Measurements from ENCODE around the gene STK38. TPM values are rescaled to one million over a fixed set of nuclear protein-coding genes. Genes with fewer than 3 reads are reported as not detected.

STK38 gene
- total RNA-seq, 2 experiments from 2014 or later, result 29.4 to 42.5 TPM

GRCh38 chr6:36547646-36548400 is 544 bp upstream of the STK38 start:
- DNase-seq (ENCODE audit: low spot score), result peak; percentile 47
- H3K4me1 ChIP-seq (ENCODE audit: insufficient read depth, low read length, poor library complexity, severe bottlenecking), result peaks cover 66% of the 10 kb centered on the region
- H3K9me3 ChIP-seq (ENCODE audit: low read length), result no peaks in the 10 kb centered on the region
- peak overlapping the region; percentile 68 for H3K4me2 ChIP-seq (ENCODE audit: low read length)
- H3K27ac ChIP-seq (ENCODE audit: low read depth, low read length, poor library complexity, severe bottlenecking), result peak overlapping the region; percentile 78
- H3K79me2 ChIP-seq (ENCODE audit: insufficient read depth, low read depth, low read length), result peaks cover 44% of the 10 kb centered on the region
- TSS peak; percentile 94 for BruUV-seq (replicated peaks)
- H3K9me2 ChIP-seq (ENCODE audit: insufficient read depth, low read length), result no peaks in the 10 kb centered on the region
- peaks cover 22% of the 10 kb centered on the region for H3K36me3 ChIP-seq (ENCODE audit: insufficient read depth, low read length)
- peaks cover 13% of the 10 kb centered on the region; the same call in 1 of the 2 replicates for H4K20me1 ChIP-seq (ENCODE audit: insufficient read depth, low read length)
- intact Hi-C loops (cut with micrococcal nuclease; ENCODE audit: unreplicated experiment), result loop anchor here (1.0 kb wide), 1 partner anchor 46 kb away; the partner anchor contains the start of gene SRSF3
- ChIA-PET POLR2A (interaction anchor here (0.7 to 2.4 kb wide), 7 partner anchors 8 to 228 kb away, joined by 3 to 9 read pairs (median 3); no protein-coding TSS in a partner anchor), CTCF (ENCODE audit: unreplicated experiment) (interaction anchor here (0.6 kb wide), 2 partner anchors 53 to 878 kb away, joined by 3 to 4 read pairs; no protein-coding TSS in a partner anchor)
- H3K4me3 ChIP-seq (ENCODE audit: low read depth, low read length, poor library complexity, severe bottlenecking), result peak overlapping the region; percentile 84
- TF ChIP-seq CTCF (conservative IDR thresholded peaks at IDR 0.05; ENCODE audit: low read length) (peak; percentile 23; the same call in 1 of the 2 replicates), EZH2phosphoT487 (IDR thresholded peaks at IDR 0.05; ENCODE audit: borderline replicate concordance, low read depth, low read length) (no peak)
- H2AFZ ChIP-seq (ENCODE audit: low read length), result peak overlapping the region; percentile 61

- CTCF ChIA-PET (ENCODE audit: unreplicated experiment), result no interaction called here
- Histone ChIP-seq H3K27ac (ENCODE audit: low read depth, low read length, poor library complexity, severe bottlenecking) (peak overlapping the region; percentile 78), H3K36me3 (ENCODE audit: insufficient read depth, low read length) (peaks cover 30% of the 10 kb centered on the region), H3K79me2 (ENCODE audit: insufficient read depth, low read depth, low read length) (peaks cover 58% of the 10 kb centered on the region), H3K9me3 (ENCODE audit: low read length) (no peaks in the 10 kb centered on the region), H3K4me1 (ENCODE audit: insufficient read depth, low read length, poor library complexity, severe bottlenecking) (peaks cover 59% of the 10 kb centered on the region), H3K9me2 (ENCODE audit: insufficient read depth, low read length) (no peaks in the 10 kb centered on the region), H2AFZ (ENCODE audit: low read length) (no peak overlapping the region; the same call in 1 of the 2 replicates), H4K20me1 (ENCODE audit: insufficient read depth, low read length) (peaks cover 13% of the 10 kb centered on the region; the same call in 1 of the 2 replicates), H3K4me2 (ENCODE audit: low read length) (peak overlapping the region; percentile 90), H3K4me3 (ENCODE audit: low read depth, low read length, poor library complexity, severe bottlenecking) (peak overlapping the region; percentile 84)
- peak; percentile 47 for DNase-seq (ENCODE audit: low spot score)
- TF ChIP-seq CTCF (conservative IDR thresholded peaks at IDR 0.05; ENCODE audit: low read length) (no peak), EZH2phosphoT487 (IDR thresholded peaks at IDR 0.05; ENCODE audit: borderline replicate concordance, low read depth, low read length) (no peak)
- intact Hi-C loops (cut with micrococcal nuclease; ENCODE audit: unreplicated experiment), result loop anchor here (1.0 kb wide), 1 partner anchor 103 kb away; no protein-coding TSS in a partner anchor
- BruUV-seq (replicated peaks), result no TSS peak
- POLR2A ChIA-PET, result interaction anchor here (0.5 to 1.2 kb wide), 5 partner anchors 9 to 75 kb away, joined by 3 read pairs; no protein-coding TSS in a partner anchor
Measured at GRCh38 chr6:36546308-36546919, 865 bp downstream of the STK38 start.
